K562 (cell line): ENCODE measurements around the gene DNM1.

ENCODE experiments used
- POLR2AphosphoS5 ChIP-seq: IDR thresholded peaks from 2 replicates; pipeline ENCODE4 v1.6.1; 2011; ENCODE audit warnings: mild to moderate bottlenecking, low read depth, low read length, moderate library complexity; ENCODE audit not compliant: control insufficient read depth, insufficient read depth
- SP1 ChIP-seq: sonication (generic); formaldehyde crosslinking; IDR thresholded peaks from 2 replicates; pipeline ENCODE4 v1.8.1; 2022; ENCODE audit warnings: mild to moderate bottlenecking, missing genetic modification reagents

- TF ChIP-seq POLR2AphosphoS5 (no peak), SP1 (CRISPR knock-in tag) (no peak)
These were observed 16.7 kb downstream of the DNM1 start for GRCh38 chr9:128219831-128220230.
